Esophagus muscularis mucosa (tissue), 4 donors: Measurements from ENCODE around the gene SOCS7.

Experiments
- EP300 ChIP-seq: sonication (generic); formaldehyde crosslinking; IDR thresholded peaks from one replicate; pipeline ENCODE4 v1.6.1; 2017; ENCODE audit warnings: antibody characterized with exemption
- POLR2A ChIP-seq: fragments of 450-650 bp; IDR thresholded peaks from one replicate; pipeline ENCODE4 v1.6.1; 2017; ENCODE audit warnings: antibody characterized with exemption, moderate library complexity, mild to moderate bottlenecking, low read depth
- TF ChIP-seq, protein P1 (sequence below), 3 experiments: fragments of 200-600 bp in 2 of 3; fragments of 450-650 bp in 1 of 3; sonication (generic) in 2 of 3; IDR thresholded peaks; one replicate each; pipeline ENCODE4 v1.5.1; 2017 to 2019; ENCODE audit warnings: antibody characterized with exemption in 3 of 3, mild to moderate bottlenecking in 2 of 3, moderate library complexity in 1 of 3

DNA sequence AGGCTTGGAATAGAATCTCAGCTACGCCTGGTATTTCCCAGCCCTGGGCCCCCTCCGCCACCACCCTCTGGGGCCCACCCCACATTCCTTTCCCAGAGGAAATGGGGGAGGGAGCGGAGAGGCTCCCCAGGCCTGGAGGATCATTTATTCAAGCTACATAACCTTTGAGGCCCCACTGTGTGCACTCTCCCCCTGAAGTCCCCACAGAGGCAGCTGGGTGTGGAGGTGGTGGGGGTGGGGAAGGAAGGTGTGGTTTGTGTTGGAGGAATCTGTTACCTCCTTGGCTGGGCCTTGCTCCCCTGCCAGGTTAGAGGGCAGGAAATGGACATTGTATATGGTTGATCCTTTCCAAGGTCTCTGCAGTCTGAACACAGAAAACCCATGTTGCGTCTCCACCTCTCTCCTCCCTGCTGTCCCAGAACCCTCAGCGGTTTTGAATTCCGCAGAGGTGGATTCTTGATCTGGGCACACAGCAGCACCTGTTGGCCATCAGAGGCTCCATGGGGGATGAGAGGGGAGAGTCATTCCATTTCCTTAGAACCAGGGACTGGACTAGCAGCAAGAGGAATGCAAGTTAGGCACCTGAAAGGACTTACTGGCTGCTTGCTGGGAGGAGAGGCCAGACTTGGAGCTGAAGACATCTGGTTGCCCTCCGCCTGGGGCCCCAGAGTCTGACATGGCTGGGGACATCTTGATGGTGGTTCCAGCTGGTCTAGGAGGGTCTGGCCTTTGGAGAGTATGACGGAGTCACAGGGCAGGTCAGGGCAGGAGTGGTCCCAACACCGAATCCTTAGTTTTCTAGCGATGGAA is 99.6 kb downstream of the SOCS7 start:
- TF ChIP-seq, protein P1, sequence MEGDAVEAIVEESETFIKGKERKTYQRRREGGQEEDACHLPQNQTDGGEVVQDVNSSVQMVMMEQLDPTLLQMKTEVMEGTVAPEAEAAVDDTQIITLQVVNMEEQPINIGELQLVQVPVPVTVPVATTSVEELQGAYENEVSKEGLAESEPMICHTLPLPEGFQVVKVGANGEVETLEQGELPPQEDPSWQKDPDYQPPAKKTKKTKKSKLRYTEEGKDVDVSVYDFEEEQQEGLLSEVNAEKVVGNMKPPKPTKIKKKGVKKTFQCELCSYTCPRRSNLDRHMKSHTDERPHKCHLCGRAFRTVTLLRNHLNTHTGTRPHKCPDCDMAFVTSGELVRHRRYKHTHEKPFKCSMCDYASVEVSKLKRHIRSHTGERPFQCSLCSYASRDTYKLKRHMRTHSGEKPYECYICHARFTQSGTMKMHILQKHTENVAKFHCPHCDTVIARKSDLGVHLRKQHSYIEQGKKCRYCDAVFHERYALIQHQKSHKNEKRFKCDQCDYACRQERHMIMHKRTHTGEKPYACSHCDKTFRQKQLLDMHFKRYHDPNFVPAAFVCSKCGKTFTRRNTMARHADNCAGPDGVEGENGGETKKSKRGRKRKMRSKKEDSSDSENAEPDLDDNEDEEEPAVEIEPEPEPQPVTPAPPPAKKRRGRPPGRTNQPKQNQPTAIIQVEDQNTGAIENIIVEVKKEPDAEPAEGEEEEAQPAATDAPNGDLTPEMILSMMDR (IDR thresholded peaks at IDR 0.05), result no peak
- TF ChIP-seq EP300, result no peak
- no peak for TF ChIP-seq POLR2A
